DND-41 (cell line): Measurements from ENCODE around the gene NRXN3.

Experiments
- ATAC-seq: fragments of 200-7000 bp; cut with Tn5 transposase; 3 replicates; pipeline ENCODE4 v1.9.1; 2021; ENCODE audit warnings: low read depth; ENCODE audit not compliant: insufficient read depth
- DNase-seq: peaks from one replicate; pipeline ENCODE4 v3.0.0-alpha.2; 2020
- H2AFZ ChIP-seq: 2 replicates; pipeline ENCODE4 v1.6.0; 2012; ENCODE audit warnings: low read depth, low read length
- H3K27ac ChIP-seq: 2 replicates; pipeline ENCODE4 v1.5.1; 2012; ENCODE audit warnings: low read length, inconsistent platforms
- H3K27me3 ChIP-seq: fragments of 200-600 bp; sonication (generic); 2 replicates; pipeline ENCODE4 v1.6.0; 2012; ENCODE audit warnings: low read length, mild to moderate bottlenecking, inconsistent platforms; ENCODE audit not compliant: insufficient read depth, poor library complexity
- H3K36me3 ChIP-seq: 2 replicates; pipeline ENCODE4 v1.5.1; 2012; ENCODE audit warnings: low read length, inconsistent platforms; ENCODE audit not compliant: insufficient read depth
- H3K4me1 ChIP-seq: 2 replicates; pipeline ENCODE4 v1.5.1; 2012; ENCODE audit warnings: mild to moderate bottlenecking, low read length; ENCODE audit not compliant: insufficient read depth
- H3K4me2 ChIP-seq: 2 replicates; pipeline ENCODE4 v1.6.0; 2012; ENCODE audit warnings: mild to moderate bottlenecking, moderate library complexity, low read length, inconsistent platforms; ENCODE audit not compliant: insufficient read depth
- H3K4me3 ChIP-seq, 2 experiments: fragments of 200-600 bp in 1 of 2; shearing (Covaris generic) in 1 of 2; 2 replicates each; pipeline ENCODE4 v1.5.1; 2012 to 2016; ENCODE audit warnings: inconsistent platforms in 2 of 2, low read length in 2 of 2, mild to moderate bottlenecking in 2 of 2, low read depth in 1 of 2, moderate library complexity in 1 of 2
- H3K79me2 ChIP-seq: 2 replicates; pipeline ENCODE4 v1.6.0; 2012; ENCODE audit warnings: low read length, inconsistent platforms; ENCODE audit not compliant: insufficient read depth
- H3K9ac ChIP-seq: 2 replicates; pipeline ENCODE4 v1.6.0; 2012; ENCODE audit warnings: low read depth, mild to moderate bottlenecking, inconsistent platforms, low read length, moderate library complexity
- H3K9me3 ChIP-seq: 2 replicates; pipeline ENCODE4 v1.5.1; 2012; ENCODE audit warnings: low read length, moderate library complexity, mild to moderate bottlenecking, inconsistent platforms; ENCODE audit not compliant: insufficient read depth, severe bottlenecking
- H4K20me1 ChIP-seq: 2 replicates; pipeline ENCODE4 v1.6.0; 2012; ENCODE audit warnings: low read length; ENCODE audit not compliant: insufficient read depth
- CTCF ChIP-seq: IDR thresholded peaks from 2 replicates; pipeline ENCODE4 v1.5.1; 2012; ENCODE audit warnings: borderline replicate concordance, low read length, moderate library complexity, mild to moderate bottlenecking; ENCODE audit not compliant: poor library complexity, severe bottlenecking; ENCODE audit errors: extremely low read depth
- EZH2 ChIP-seq: IDR thresholded peaks from 3 replicates; pipeline ENCODE4 v1.6.1; 2012; ENCODE audit warnings: borderline replicate concordance, low read depth, mild to moderate bottlenecking, moderate library complexity, low read length, inconsistent platforms; ENCODE audit not compliant: severe bottlenecking

The NRXN3 gene

GRCh38 chr14:79820866-79821535, 1650.8 kb downstream of the NRXN3 start:
- H3K79me2 ChIP-seq: no peaks in the 10 kb centered on the region
- no peaks in the 10 kb centered on the region for H3K27me3 ChIP-seq
- no peaks in the 10 kb centered on the region for H3K4me1 ChIP-seq
- no peak overlapping the region for H2AFZ ChIP-seq
- H3K4me3 ChIP-seq: no peak overlapping the region
- ATAC-seq (no peak), DNase-seq (no peak)
- no peak overlapping the region for H3K4me2 ChIP-seq
- TF ChIP-seq CTCF: no peak
- no peak for TF ChIP-seq EZH2
- H3K36me3 ChIP-seq: no peaks in the 10 kb centered on the region
- H4K20me1 ChIP-seq: no peaks in the 10 kb centered on the region
- no peaks in the 10 kb centered on the region for H3K9me3 ChIP-seq
- H3K27ac ChIP-seq: no peak overlapping the region
- H3K9ac ChIP-seq: no peak overlapping the region

- ATAC-seq (no peak), DNase-seq (no peak)
- no peaks in the 10 kb centered on the region for H3K27me3 ChIP-seq
- H2AFZ ChIP-seq: no peak overlapping the region
- no peak overlapping the region for H3K27ac ChIP-seq
- H3K4me2 ChIP-seq: no peak overlapping the region
- no peak overlapping the region for H3K9ac ChIP-seq
- H3K9me3 ChIP-seq: no peaks in the 10 kb centered on the region
- TF ChIP-seq EZH2 (no peak), CTCF (no peak)
- no peaks in the 10 kb centered on the region for H3K79me2 ChIP-seq
- no peaks in the 10 kb centered on the region for H4K20me1 ChIP-seq
- H3K4me1 ChIP-seq: no peaks in the 10 kb centered on the region
- no peaks in the 10 kb centered on the region for H3K36me3 ChIP-seq
- H3K4me3 ChIP-seq: no peak overlapping the region
These were observed 1651.9 kb downstream of the NRXN3 start for GRCh38 chr14:79822034-79822433.

- Histone ChIP-seq H2AFZ (no peak overlapping the region), H3K9me3 (no peaks in the 10 kb centered on the region), H3K4me2 (no peak overlapping the region), H3K36me3 (no peaks in the 10 kb centered on the region), H4K20me1 (no peaks in the 10 kb centered on the region), H3K27me3 (no peaks in the 10 kb centered on the region), H3K9ac (no peak overlapping the region), H3K79me2 (no peaks in the 10 kb centered on the region), H3K4me3 (no peak overlapping the region), H3K4me1 (no peaks in the 10 kb centered on the region), H3K27ac (no peak overlapping the region)
- DNase-seq (no peak), ATAC-seq (no peak)
- TF ChIP-seq EZH2 (no peak), CTCF (no peak)
These were observed 1654.9 kb downstream of the NRXN3 start for GRCh38 chr14:79825046-79825521.

GRCh38 chr14:79826362-79826761, 1656.2 kb downstream of the NRXN3 start:
- Histone ChIP-seq H4K20me1 (no peaks in the 10 kb centered on the region), H3K9me3 (no peaks in the 10 kb centered on the region), H3K36me3 (no peaks in the 10 kb centered on the region), H3K27ac (no peak overlapping the region), H3K9ac (no peak overlapping the region), H3K4me2 (no peak overlapping the region), H3K79me2 (no peaks in the 10 kb centered on the region), H2AFZ (no peak overlapping the region), H3K4me1 (no peaks in the 10 kb centered on the region), H3K27me3 (no peaks in the 10 kb centered on the region), H3K4me3 (no peak overlapping the region)
- no peak for TF ChIP-seq EZH2
- no peak for TF ChIP-seq CTCF
- ATAC-seq (no peak), DNase-seq (no peak)
